ENCODE results near the gene CCDC85C. TPM values are rescaled to one million over a fixed set of nuclear protein-coding genes. Genes with fewer than 3 reads are reported as not detected.

The CCDC85C gene
- total RNA-seq, 2 experiments from 2014 or later: 5.8 to 7.5 TPM

DNA sequence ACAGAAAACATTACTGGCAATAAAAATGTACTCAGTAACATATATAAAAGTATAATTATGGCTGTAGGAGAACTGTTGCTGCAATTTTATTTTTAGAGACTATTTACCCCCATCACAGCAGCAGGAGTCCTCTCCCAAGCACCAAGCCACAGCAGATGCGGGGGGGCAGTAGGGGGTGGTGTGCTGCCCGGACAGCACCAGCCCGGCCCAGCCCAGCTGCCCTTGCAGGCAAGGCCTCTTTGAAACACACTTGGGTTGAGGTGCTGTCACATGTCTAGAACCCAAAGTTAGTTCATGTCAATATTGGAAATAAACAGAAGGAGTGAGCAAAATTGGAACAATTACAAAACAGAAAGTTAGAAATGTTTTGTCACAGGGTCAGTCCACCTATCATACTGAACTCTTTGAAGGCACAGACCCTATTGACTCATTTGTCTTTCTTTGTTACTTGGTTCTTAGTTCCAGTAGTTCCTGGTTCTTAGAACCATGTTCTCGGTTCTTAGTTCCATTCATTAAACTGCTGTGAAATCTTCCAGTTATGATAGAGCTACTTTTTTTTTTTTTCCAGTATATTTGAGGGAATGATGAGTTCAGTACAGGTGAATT is 100.1 kb downstream of the CCDC85C start:
- H3K27ac ChIP-seq (ENCODE audit: low read depth in 1 of 2, low read length in 2 of 2): no peak overlapping the region
- H3K4me1 Mint-ChIP-seq (ENCODE audit: low read depth): no peaks in the 10 kb centered on the region
- no peak overlapping the region for H3K4me3 ChIP-seq (ENCODE audit: low read length)
- no peaks in the 10 kb centered on the region for H3K4me1 ChIP-seq (ENCODE audit: insufficient read depth, low read length)
- POLR2A ChIA-PET: interaction anchor here (1.2 to 1.7 kb wide), 3 partner anchors 10 to 101 kb away, joined by 3 read pairs; partner anchors contain the start of genes CCNK and SETD3
- intact Hi-C loops (cut with DNase I, micrococcal nuclease): no loop called here
- peaks cover 92% of the 10 kb centered on the region for H3K36me3 ChIP-seq (ENCODE audit: insufficient read depth, low read length)
- no peaks in the 10 kb centered on the region for H3K9me3 ChIP-seq (ENCODE audit: control insufficient read depth in 1 of 2, insufficient read depth in 1 of 2, low read length in 2 of 2)
- no peak for DNase-seq
- no peaks in the 10 kb centered on the region for H3K9me3 Mint-ChIP-seq
- no peaks in the 10 kb centered on the region for H3K27me3 Mint-ChIP-seq
- H3K27me3 ChIP-seq (ENCODE audit: control insufficient read depth in 1 of 2, insufficient read depth in 2 of 2, low read length in 2 of 2): no peaks in the 10 kb centered on the region
- H3K4me3 Mint-ChIP-seq: no peak overlapping the region
- peaks cover 100% of the 10 kb centered on the region for H3K36me3 Mint-ChIP-seq (ENCODE audit: low read depth)
- CTCF ChIA-PET: no interaction called here
- no peak for ATAC-seq (ENCODE audit: poor library complexity)
- no peak overlapping the region for H3K27ac Mint-ChIP-seq
- TF ChIP-seq CTCF (IDR thresholded peaks at IDR 0.05): no peak

DNA sequence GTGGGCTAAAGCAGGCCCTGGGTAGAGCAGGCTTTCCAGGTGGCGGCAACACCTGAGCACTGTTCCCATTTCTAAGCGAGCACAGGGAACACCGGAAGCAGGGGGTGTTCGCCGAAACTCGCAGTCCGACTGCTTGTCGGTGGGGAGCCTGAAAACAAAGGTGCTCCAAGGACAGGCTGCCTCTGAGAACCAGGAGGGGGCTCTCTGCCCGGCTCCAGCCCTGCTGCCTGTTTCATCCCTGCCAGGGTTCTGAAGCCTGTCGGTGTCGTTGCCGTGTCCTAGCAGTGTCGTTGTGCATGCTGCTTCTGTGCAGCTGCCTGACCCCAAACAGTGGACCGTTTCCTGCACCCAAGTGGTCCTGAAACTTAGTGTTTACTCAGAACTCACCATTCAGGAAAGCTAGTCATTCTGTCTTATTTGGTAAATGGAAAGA is 101.0 kb downstream of the CCDC85C start:
- Mint-ChIP-seq H3K36me3 (ENCODE audit: low read depth) (peaks cover 100% of the 10 kb centered on the region), H3K27me3 (no peaks in the 10 kb centered on the region), H3K9me3 (no peaks in the 10 kb centered on the region), H3K4me3 (no peak overlapping the region), H3K27ac (no peak overlapping the region), H3K4me1 (ENCODE audit: low read depth) (no peaks in the 10 kb centered on the region)
- H3K4me1 ChIP-seq (ENCODE audit: insufficient read depth, low read length): no peaks in the 10 kb centered on the region
- intact Hi-C loops (cut with DNase I, micrococcal nuclease): no loop called here
- no peaks in the 10 kb centered on the region for H3K27me3 ChIP-seq (ENCODE audit: control insufficient read depth in 1 of 2, insufficient read depth in 2 of 2, low read length in 2 of 2)
- H3K36me3 ChIP-seq (ENCODE audit: insufficient read depth, low read length): peaks cover 92% of the 10 kb centered on the region
- H3K27ac ChIP-seq (ENCODE audit: low read depth in 1 of 2, low read length in 2 of 2): no peak overlapping the region
- H3K4me3 ChIP-seq (ENCODE audit: low read length): no peak overlapping the region
- DNase-seq (no peak), ATAC-seq (ENCODE audit: poor library complexity) (no peak)
- ChIA-PET CTCF (no interaction called here), POLR2A (interaction anchor here (1.2 to 1.7 kb wide), 2 partner anchors 10 to 22 kb away, joined by 3 read pairs; partner anchors contain the start of genes CCNK and SETD3)
- H3K9me3 ChIP-seq (ENCODE audit: control insufficient read depth in 1 of 2, insufficient read depth in 1 of 2, low read length in 2 of 2): no peaks in the 10 kb centered on the region
- no peak for TF ChIP-seq CTCF (IDR thresholded peaks at IDR 0.05)

GRCh38 chr14:99497894-99498293 is 106.1 kb downstream of the CCDC85C start:
- Histone ChIP-seq H3K9me3 (ENCODE audit: control insufficient read depth in 1 of 2, insufficient read depth in 1 of 2, low read length in 2 of 2) (no peaks in the 10 kb centered on the region), H3K4me3 (ENCODE audit: low read length) (no peak overlapping the region), H3K4me1 (ENCODE audit: insufficient read depth, low read length) (no peaks in the 10 kb centered on the region), H3K27ac (ENCODE audit: low read depth in 1 of 2, low read length in 2 of 2) (no peak overlapping the region), H3K36me3 (ENCODE audit: insufficient read depth, low read length) (peaks cover 91% of the 10 kb centered on the region), H3K27me3 (ENCODE audit: control insufficient read depth in 1 of 2, insufficient read depth in 2 of 2, low read length in 2 of 2) (no peaks in the 10 kb centered on the region)
- Mint-ChIP-seq H3K4me3 (no peak overlapping the region), H3K4me1 (ENCODE audit: low read depth) (peaks cover 7% of the 10 kb centered on the region), H3K9me3 (no peaks in the 10 kb centered on the region), H3K27ac (no peak overlapping the region), H3K36me3 (ENCODE audit: low read depth) (peaks cover 98% of the 10 kb centered on the region), H3K27me3 (no peaks in the 10 kb centered on the region)
- DNase-seq: no peak
- no peak for TF ChIP-seq CTCF (IDR thresholded peaks at IDR 0.05)
- ATAC-seq (ENCODE audit: poor library complexity): no peak
- POLR2A ChIA-PET: interaction anchor here (1.2 to 1.7 kb wide), 2 partner anchors 16 to 108 kb away, joined by 3 to 4 read pairs; partner anchors contain the start of gene CCNK
- CTCF ChIA-PET: no interaction called here
- intact Hi-C loops (cut with DNase I, micrococcal nuclease): no loop called here
